Measurements from ENCODE around the gene ANKRD17. TPM values are rescaled to one million over a fixed set of nuclear protein-coding genes. Genes with fewer than 3 reads are reported as not detected.

Gene ANKRD17
- total and polyA plus RNA-seq, 9 of the 15 experiments (the other 6 are each of a cell fraction or from before 2014, with no cell fraction given), result 25.5 to 86.9 (median 52.2) TPM

- TF ChIP-seq ZFP91 (CRISPR knock-in tag; IDR thresholded peaks at IDR 0.05) (no peak), ATF4 (CRISPR knock-in tag; IDR thresholded peaks at IDR 0.05) (no peak), ZNF316 (IDR thresholded peaks at IDR 0.05) (no peak), SIN3A (IDR thresholded peaks at IDR 0.05; ENCODE audit: borderline replicate concordance in 2 of 2, control insufficient read depth in 1 of 2, low read depth in 2 of 2, low read length in 2 of 2) (peak in 1 of 2 experiments; percentile 56; a peak in 1 of 4 replicates), FOXP1 (CRISPR knock-in tag; IDR thresholded peaks at IDR 0.05) (peak; percentile 10; the same call in 1 of the 2 replicates), ZNF408 (CRISPR knock-in tag; IDR thresholded peaks at IDR 0.05; ENCODE audit: low read depth) (no peak), PHF21A (IDR thresholded peaks at IDR 0.05; ENCODE audit: borderline replicate concordance, low read depth) (no peak), ARNT (IDR thresholded peaks at IDR 0.05) (no peak), ZNF639 (CRISPR knock-in tag; conservative IDR thresholded peaks at IDR 0.05 in 1 of 2, IDR thresholded peaks at IDR 0.05 in 1 of 2) (peak in 1 of 2 experiments; percentile 97; a peak in 1 of 4 replicates), ILK (tag; IDR thresholded peaks at IDR 0.05; ENCODE audit: borderline replicate concordance, low read depth) (no peak), ZNF668 (CRISPR knock-in tag; IDR thresholded peaks at IDR 0.05) (no peak), NONO (IDR thresholded peaks at IDR 0.05; ENCODE audit: low read depth in 2 of 2, low read length in 1 of 2) (0 out of 4 replicates have a peak, but pooled peaks of 1 of the 2 experiments have one; percentile 54), RB1 (IDR thresholded peaks at IDR 0.05; ENCODE audit: low read depth) (peak; percentile 59; the same call in 1 of the 2 replicates), KAT2B (IDR thresholded peaks at IDR 0.05; ENCODE audit: low read depth, low read length) (peak; percentile 92), KAT7 (CRISPR knock-in tag; IDR thresholded peaks at IDR 0.05; ENCODE audit: borderline replicate concordance) (peak; percentile 66; the same call in 1 of the 2 replicates), NFXL1 (CRISPR knock-in tag; IDR thresholded peaks at IDR 0.05) (no peak), TARDBP (IDR thresholded peaks at IDR 0.05) (no peak)
Observed at GRCh38 chr4:73258436-73258685, 237 bp downstream of the ANKRD17 start (continued).
